Measurements from ENCODE around the gene CCBE1.
A peak's percentile ranks its signal among the peaks of the same experiment; 100 is the strongest.

The CCBE1 gene

DNA sequence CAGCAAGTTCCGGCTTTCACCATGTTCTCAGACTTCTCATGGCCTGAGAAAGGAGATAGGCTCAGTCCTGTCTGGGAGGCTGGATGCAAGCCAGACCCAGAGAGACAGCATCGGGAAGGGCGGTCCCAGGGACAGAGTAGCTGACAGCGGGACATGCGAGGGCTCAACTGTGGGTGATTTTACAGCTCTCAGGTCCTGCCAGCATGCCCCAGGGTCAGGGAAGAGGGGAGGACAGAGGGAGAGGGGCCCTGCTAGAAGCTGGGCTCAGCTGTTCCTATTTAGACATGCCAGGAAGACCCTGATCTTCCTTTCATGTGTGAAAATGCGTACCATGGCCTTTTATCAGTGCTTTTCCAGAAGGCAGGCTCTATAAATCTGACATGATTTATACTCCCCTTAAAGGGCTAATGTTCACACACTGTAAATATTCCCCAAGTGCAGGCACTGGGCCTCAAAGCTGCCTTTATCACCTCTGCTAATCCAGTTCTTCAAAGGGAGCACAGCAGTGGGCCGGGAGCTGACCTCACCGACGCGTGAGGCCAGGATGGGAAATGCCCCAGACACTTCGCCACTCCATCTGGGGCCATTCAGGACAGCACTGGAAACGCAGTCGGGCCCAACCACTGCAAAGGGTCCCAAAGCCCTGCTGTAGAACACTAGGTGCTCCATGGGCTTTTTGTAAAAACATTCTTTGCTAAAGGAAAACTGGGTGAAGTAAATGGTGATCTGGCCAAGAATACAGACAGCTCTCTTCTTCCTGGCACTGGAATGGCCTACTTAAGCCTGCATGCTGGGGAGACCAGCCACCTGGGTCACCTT lies 242.1 kb downstream of the CCBE1 start:
- DNase-seq (ENCODE audit: low read depth in 2 of 2): no peak

DNA sequence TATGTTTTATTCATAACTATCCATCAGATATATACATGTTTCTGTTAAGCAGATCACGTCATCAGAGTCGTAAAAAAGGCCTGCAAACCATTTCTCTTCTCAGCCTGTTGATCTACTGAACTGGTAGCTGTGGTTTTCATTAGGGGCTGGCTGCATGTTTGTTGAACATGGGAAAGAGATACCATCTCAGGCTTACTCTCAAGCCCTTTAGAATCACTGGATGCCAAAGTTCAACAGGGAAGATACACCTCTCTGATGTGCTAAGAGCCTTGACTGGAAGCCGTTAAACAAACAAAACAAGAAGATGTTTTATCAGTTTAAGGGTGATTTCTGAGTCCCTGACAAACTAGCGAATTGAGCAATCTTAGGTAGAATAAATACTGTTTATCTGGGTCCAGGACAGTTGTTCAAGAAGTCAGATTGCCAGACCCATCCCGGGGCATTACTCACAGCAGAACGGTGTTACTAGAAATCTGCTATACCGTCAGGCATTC lies 243.7 kb downstream of the CCBE1 start:
- DNase-seq (ENCODE audit: low read depth in 2 of 2): no peak

DNA sequence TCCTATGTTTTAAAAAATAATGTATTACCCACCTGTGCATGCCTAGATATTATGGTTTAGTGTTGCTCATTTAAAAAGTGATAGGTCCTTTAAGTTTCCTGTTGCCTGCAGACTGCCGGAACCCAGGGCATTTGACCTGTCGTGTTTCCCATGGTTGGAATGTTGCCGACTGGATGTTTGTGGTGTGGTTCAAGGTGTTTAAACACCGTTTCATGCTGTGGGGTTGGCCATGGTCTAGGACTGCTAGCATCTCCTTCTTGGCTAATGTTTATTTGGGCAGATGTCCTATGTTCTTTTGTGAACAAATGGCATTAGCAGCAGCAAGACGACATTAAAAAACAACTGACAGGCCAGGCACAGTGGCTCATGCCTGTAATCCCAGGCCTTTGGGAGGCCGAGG lies 245.3 kb downstream of the CCBE1 start:
- no peak for DNase-seq (ENCODE audit: low read depth in 2 of 2)

DNA sequence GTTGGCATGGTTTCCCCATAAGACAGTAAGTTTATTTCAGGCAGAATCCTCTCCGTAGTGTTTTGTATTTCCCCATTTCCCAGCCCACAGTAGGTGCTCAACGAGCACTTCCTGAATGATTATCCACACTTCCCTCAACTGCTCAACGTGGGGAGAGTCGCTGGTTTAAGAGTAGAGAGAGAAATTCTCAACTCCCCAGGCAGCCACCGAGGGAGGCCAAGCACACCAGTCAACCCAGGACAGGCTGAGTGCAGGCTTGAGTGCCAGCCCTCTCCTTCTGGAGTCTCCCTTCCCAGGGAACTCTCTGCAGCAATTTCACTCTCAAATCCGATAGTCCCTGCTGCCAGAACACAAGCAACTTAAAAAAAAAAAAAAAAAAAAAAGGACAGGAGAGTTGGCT lies 246.2 kb downstream of the CCBE1 start:
- no peak for DNase-seq (ENCODE audit: low read depth in 2 of 2)

DNA sequence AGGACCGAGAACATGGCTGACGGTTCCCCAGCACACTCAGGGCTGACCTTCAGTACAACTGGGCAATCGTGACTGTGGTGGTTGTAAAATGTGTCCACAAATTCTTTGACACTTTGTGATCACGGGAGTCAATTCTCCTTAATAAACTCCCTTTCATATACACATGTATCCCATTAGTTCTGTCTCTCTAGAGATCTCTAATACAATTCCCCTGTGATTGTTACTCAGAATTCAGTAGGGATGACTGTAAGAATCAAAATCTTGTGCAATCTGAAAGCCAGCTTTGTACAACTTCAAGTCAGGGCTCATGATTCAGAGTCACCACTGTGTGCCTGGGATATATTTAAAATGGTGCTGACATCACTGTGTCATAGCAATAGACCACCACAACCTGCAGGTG lies 248.7 kb downstream of the CCBE1 start:
- DNase-seq (ENCODE audit: low read depth in 2 of 2): no peak

DNA sequence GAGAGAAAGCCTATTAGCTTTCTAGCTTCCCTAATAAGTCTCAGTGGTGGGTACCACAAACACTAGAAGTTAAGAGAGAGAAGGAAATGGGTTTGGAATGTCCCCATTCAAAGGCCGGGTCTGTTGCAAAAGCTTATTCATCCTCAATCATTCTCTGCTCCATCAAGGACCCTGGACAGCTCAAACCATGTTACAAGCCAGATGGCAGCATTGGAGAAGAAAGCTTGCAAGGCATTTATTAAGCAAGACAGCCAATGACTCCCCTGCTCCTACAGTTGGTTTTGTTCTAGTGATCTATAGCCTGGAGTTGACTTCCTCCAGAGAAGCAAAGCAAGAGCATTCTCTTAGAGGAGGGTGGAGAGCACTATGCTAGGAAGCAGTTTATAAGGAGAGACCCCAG lies 251.2 kb downstream of the CCBE1 start:
- DNase-seq (ENCODE audit: low read depth in 2 of 2): no peak

DNA sequence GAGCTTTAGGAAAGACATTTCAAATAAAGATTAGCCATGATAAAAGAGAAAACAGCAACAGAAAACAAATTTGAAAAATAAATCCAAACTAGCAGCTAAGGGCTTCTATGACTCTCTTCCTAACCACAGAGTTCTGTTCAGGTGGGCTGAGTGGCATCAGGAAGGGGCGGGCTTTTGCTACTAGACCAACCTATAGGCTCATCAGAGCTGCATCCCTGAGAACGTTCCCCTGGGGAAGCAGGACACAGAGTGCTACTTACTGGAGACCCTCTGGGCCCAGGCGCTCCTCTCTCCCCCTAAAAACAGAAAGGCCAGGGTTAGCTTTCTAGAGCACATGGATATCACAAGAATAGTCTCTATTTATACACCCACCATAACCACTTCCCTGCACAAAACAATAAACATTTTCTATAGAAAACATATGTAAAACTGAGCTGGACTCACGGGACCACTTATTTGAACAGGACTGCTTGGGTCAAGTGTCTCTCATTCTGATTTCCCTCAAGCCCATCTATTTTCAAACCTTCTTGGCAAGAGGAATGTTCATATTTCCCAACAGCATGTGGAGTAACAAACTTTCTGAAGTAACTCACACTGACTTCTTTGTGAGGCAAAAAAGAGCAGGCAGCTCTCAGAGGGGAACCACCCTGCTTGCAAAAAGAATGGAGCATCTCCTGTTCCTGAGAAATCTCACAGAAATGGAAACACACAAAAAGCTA lies 259.2 kb downstream of the CCBE1 start:
- no peak for DNase-seq (ENCODE audit: low read depth in 2 of 2)

DNA sequence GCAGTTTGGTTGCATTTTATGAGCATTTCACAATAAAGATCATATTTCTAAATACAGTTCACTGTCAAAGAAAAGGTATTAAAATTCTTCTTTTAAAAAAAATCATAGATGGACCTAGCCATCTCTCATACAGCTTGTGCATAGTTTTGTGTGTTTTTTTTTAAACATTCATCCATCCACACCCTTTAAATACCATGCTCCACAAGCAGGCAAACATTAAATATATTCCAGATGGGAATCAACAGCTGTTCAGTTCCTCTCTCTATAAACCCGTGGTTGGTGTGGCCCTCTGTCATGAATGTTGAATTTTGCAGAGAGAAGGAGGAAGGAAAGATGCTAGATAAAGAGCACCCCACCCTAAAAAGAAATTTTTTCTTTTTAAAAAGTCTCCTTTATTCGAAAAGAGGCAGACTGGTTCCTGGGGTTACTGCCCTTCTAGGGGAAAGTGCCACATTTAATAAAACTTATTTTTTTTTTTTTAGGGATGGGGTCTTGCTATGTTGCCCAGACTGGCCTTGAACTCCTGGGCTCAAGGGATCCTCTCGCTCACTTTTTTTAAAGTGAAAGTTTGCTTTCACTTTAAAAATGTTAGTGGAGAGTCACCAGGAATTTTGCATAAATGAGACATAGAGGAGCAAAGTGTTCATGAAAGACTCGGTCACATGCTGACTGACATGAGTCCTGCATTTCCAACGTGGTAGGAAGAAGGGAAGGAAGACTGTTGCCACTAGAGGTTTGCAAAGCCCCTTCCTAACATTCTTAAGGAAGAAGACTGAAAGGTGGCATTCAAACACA lies 264.2 kb downstream of the CCBE1 start:
- DNase-seq (ENCODE audit: low read depth in 2 of 2): peak; percentile 41

DNA sequence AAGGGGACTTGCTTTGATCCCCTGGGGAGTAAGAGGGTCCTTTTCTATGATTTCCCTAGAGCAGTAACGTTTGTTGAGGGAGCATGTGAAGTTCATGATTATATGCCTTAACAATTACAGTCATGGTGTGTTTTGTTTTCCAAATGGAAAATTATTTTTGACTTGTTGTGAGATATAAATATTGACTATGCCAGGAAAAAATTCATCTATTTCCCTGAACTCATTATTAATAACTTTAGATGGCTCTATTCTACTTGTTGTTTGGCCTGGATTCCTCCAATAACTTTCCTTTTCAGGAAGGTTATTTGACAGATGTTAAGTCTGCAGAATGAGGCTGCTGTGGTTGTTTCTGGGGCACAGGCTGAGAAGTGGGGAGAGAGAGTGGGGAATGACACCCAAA lies 266.1 kb downstream of the CCBE1 start:
- no peak for DNase-seq (ENCODE audit: low read depth in 2 of 2)

DNA sequence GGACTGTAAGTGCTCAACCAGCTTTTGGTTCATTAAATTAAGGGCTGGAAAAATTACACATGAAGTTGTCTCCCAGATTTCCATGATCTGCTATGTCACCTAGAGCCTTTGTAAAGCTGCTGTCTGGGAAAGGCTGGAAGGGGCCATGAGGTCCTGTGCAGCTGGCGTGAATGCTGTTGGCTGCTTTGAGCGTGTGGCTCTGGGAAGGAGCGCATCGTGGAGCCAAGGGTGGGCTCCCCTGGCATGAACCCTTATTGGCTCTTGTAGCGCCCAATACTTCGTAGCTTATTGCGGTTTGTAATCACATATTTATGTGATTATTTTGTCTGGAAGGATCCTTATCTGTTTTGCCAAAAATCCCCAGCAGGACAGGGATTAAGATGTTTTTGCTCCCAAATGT lies 267.6 kb downstream of the CCBE1 start:
- DNase-seq (ENCODE audit: low read depth in 2 of 2): no peak

DNA sequence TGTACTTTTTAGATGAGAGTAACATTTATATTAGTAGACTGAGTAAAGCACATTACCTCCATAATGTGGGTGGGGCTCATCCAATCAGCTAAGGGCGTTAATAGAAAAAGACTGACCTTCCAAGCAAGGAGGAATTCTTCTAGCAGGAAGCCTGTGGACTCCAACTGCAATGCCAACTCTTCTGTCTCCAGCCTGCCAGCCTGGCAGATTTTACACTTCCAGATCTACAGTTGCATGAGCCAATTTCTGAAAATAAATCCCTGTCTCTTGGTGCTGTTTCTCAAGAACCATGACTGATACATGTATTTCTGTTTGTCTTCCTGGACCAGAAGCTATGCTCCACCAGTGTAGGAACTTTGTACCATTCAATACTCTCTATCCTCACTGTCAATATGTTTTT lies 269.2 kb downstream of the CCBE1 start:
- DNase-seq (ENCODE audit: low read depth in 2 of 2): no peak

DNA sequence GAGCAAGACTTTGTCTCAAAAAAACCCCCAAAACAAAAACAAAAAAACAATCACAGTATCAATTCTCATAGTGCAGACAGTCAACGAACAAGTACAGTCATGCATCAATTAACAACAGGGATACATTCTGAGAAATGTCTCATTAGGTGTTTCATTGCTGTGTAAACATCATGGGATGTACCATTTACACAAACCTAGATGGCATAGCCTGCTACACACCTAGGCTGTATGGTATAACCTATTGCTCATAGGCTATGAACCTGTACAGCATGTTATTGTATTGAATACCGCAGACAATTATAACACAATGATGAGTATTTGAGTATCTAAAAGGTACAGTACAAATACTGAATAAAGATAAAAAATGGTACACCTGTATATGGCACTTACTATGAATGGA lies 270.4 kb downstream of the CCBE1 start:
- no peak for DNase-seq (ENCODE audit: low read depth in 2 of 2)

DNA sequence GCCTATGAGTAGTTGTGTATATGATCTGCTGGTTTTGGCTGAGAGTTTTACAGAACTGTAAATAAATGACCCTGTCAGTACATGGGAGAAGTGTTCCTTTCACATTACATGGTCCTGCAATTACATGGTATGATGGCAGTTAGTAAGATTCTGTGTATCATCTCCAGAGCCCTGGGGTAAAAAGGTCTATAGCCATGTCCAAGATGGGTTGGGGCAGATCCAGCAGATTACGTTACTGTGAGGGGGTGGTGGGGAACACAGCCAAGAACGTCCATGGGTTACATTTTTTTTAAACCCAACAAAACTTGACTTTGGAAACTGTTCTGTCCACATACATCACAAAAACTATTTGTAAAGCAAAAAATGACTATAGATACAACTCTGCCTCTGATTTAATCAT lies 274.0 kb downstream of the CCBE1 start:
- DNase-seq (ENCODE audit: low read depth in 2 of 2): no peak

DNA sequence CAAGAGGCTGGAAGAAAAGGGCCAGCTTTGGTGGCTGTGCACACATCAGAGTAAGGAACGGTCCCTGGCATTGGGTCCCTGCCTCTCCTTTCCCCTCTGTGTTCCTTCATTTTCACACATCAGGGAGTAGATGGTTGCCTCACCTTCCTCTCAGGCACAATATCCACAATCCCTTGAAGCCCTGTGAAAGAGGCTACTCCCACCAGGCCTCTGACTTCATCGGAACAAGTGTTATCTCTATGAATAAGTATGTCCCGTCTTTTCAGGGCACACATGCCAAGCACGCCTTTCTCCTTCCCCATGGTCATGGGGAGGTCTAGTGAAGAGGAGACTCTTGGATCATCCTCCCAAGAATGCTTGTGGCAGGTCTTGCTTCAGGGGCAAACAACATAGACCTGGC lies 277.0 kb downstream of the CCBE1 start:
- no peak for DNase-seq (ENCODE audit: low read depth in 2 of 2)

DNA sequence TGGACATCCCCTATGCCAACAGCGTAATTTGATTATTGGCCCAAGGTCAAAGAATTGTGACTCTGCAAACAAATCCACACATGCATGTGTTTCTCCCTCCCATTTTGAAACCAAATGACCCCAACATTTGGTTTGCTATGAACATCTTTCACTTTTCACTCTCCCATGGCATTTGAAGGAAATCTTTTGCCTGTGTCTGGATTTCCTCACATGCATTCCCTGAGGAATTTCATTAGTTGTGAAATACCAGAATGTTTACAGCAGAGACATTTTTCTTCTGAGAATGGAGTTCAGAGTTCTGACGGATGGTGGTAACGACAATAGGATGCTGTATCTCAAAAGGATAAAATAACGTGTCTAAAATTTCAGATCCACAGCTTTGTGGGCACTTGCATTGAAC lies 277.8 kb downstream of the CCBE1 start:
- peak; percentile 51 to 60 for DNase-seq (ENCODE audit: low read depth in 2 of 2)

DNA sequence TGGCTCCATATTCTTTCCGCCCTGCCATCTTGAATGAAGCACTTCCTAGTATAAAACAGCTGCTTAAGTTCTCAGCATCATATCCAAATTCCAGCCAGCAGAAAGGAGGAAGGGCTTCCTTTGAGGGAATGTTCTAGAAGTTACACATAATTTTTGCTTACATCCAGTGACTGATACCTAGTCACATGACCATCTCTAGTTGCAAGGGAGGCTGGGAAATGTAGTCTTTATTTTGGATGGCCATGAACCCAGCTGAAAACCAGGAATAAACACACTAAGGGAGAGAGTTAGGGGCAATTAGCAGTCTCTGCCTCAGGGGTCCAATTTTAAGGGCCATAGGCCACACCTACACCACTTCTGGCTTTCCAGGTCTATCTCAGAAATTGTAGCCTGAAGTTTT lies 280.4 kb downstream of the CCBE1 start:
- DNase-seq (ENCODE audit: low read depth in 2 of 2): no peak

DNA sequence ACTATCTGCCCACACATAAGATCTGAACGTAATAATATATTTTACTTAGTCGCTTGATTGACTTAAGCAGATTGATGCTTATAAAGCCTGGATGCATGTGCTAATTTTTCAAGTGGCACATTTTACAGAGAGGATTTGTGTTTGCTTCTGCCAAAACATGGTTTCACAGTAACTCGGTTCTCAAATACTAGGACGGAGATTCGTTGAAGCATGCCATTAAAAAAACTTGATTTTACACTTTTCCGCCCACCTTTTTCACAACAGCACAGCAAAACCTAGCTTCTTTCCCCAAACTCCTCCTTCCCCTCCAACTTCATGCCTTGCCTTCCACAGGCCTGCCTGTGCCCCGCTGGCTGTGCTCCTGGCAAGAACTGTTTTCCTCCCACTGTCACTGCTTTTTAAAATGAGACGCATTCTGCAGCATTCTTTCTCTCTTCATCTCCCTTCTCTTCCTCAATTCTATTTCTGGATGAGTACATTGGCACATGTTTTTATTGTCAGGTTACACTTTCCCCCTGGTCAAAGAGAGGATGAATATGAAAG lies 283.0 kb downstream of the CCBE1 start:
- DNase-seq (ENCODE audit: low read depth in 2 of 2): no peak

DNA sequence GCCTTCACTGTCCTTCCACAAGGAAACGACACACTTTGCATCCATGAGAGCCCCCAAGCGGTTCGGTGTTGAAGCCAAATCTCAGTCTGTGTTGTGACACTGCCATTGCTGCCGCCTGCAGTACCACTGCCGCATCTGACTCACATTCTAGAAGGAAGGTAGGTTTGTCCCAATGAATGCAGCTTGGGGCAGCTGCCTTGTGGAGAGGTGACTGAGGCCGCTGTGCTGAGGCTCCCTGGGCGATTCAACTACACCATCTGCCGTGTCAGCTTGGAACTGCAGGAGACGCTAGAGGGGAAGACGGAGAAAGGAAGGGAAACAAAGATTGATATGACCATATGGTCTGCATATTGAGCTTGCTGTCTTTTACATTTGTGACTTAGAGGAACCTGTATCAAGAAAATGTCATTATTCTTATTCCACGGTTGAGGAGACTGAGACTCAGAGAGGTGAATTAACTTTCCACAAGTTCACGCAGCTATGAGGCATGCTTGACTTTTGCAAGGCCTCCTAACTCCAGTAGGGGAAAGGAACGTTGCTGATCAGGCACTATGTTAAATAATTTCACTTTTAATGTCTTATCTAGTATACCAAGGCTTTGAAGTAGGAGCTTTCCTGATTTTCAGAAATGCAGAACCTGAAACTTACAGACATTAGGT lies 294.7 kb downstream of the CCBE1 start:
- peak; percentile 8 to 25 for DNase-seq (ENCODE audit: low read depth in 2 of 2)

DNA sequence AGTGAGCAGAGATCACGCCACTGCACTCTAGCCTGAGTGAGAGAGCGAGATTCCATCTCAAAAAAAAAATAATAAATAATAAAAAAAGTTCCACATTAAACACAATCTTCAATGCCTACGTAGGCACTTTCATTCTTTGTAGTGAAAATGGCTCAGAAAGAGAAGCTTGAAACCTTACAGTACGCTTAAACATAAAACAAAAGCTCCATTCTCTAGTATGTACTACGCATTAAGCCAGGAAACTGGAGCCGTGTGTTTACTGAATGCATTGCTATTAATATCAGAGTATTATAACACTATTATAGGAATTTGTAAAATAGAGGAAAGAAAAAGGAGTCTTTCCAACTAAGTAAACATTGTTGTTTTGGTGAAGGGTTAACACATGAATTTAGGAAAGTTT lies 296.8 kb downstream of the CCBE1 start:
- no peak for DNase-seq (ENCODE audit: low read depth in 2 of 2)

DNA sequence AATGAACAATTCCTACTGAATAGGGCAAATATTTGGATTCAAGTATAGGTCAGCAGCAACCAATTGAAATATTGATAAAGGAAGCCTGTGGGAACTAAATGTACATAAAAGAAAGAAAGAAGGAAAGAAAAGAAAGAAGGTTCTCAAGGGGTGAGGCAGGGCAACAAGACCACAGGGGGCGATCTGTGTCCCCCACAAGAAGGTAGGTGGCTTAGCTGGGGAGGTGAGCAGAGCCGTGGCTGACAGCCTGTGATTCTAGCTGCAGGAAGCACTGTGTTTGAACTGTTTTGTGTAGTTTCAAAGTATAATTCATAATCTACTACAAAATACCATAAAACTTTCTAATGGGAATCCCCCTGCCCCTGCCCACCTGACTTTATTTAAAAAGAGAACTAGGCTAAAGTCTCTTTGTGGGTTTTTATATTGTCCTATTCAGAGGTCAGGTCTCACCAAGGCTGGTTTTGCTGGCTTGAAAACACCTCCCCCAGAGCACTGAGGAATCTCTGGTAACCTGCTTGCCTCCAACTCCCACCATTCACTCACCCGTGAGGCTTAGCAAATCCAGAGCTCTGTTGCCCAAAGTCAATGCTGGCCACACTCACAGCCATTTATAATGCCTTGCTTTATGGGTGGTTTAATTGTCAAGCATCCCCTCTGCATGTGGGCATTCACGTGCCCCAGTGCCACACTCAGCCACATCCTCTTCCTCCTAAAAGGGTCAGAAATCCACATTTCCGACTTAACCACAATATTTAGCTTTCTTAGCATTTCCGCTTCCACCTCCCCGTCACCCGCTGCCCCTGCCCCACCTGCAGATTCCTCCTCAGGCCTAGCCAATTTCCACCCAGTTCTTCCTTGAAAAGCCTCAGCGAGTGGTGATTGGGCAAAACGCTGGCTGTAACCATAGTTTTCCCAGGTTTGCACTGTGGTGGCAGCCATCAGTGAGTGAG lies 301.7 kb downstream of the CCBE1 start:
- no peak for DNase-seq (ENCODE audit: low read depth in 2 of 2)

Measured in fibroblast of skin of left biceps (primary cell).